Measurements from ENCODE around the gene PTPRZ1.
A peak's percentile ranks its signal among the peaks of the same experiment; 100 is the strongest.

PTPRZ1 gene

GRCh38 chr7:122014697-122015096, 141.7 kb downstream of the PTPRZ1 start:
- in situ Hi-C loops (cut with MboI; ENCODE audit: low sequenced_read_pairs, unreplicated experiment) = no loop called here
- TF ChIP-seq CTCF (IDR thresholded peaks at IDR 0.05; ENCODE audit: borderline replicate concordance, control extremely low read depth, extremely low read depth, insufficient read depth, missing control alignments) = no peak
- no peak for DNase-seq (ENCODE audit: low spot score)

- no peak for TF ChIP-seq CTCF (IDR thresholded peaks at IDR 0.05; ENCODE audit: borderline replicate concordance, control extremely low read depth, extremely low read depth, insufficient read depth, missing control alignments)
- DNase-seq (ENCODE audit: low spot score) = no peak
- in situ Hi-C loops (cut with MboI; ENCODE audit: low sequenced_read_pairs, unreplicated experiment) = no loop called here
Measured at GRCh38 chr7:122018032-122018431, 145.1 kb downstream of the PTPRZ1 start.

- in situ Hi-C loops (cut with MboI; ENCODE audit: low sequenced_read_pairs, unreplicated experiment) = no loop called here
- DNase-seq (ENCODE audit: low spot score) = no peak
- no peak for TF ChIP-seq CTCF (IDR thresholded peaks at IDR 0.05; ENCODE audit: borderline replicate concordance, control extremely low read depth, extremely low read depth, insufficient read depth, missing control alignments)
Measured at GRCh38 chr7:122027058-122027457, 154.1 kb downstream of the PTPRZ1 start.

- no peak for TF ChIP-seq CTCF (IDR thresholded peaks at IDR 0.05; ENCODE audit: borderline replicate concordance, control extremely low read depth, extremely low read depth, insufficient read depth, missing control alignments)
- in situ Hi-C loops (cut with MboI; ENCODE audit: low sequenced_read_pairs, unreplicated experiment) = no loop called here
Measured at GRCh38 chr7:122033641-122034040, 160.7 kb downstream of the PTPRZ1 start.

GRCh38 chr7:122035876-122036275, 162.9 kb downstream of the PTPRZ1 start:
- in situ Hi-C loops (cut with MboI; ENCODE audit: low sequenced_read_pairs, unreplicated experiment) = no loop called here
- DNase-seq (ENCODE audit: low spot score) = no peak
- TF ChIP-seq CTCF (IDR thresholded peaks at IDR 0.05; ENCODE audit: borderline replicate concordance, control extremely low read depth, extremely low read depth, insufficient read depth, missing control alignments) = no peak

More at GRCh38 chr7:122033641-122034040, 160.7 kb downstream of the PTPRZ1 start:
- no peak for DNase-seq (ENCODE audit: low spot score)

GRCh38 chr7:122038134-122038533, 165.2 kb downstream of the PTPRZ1 start:
- in situ Hi-C loops (cut with MboI; ENCODE audit: low sequenced_read_pairs, unreplicated experiment) = no loop called here
- TF ChIP-seq CTCF (IDR thresholded peaks at IDR 0.05; ENCODE audit: borderline replicate concordance, control extremely low read depth, extremely low read depth, insufficient read depth, missing control alignments) = no peak
- DNase-seq (ENCODE audit: low spot score) = no peak

GRCh38 chr7:122038904-122039303, 165.9 kb downstream of the PTPRZ1 start:
- no peak for TF ChIP-seq CTCF (IDR thresholded peaks at IDR 0.05; ENCODE audit: borderline replicate concordance, control extremely low read depth, extremely low read depth, insufficient read depth, missing control alignments)
- in situ Hi-C loops (cut with MboI; ENCODE audit: low sequenced_read_pairs, unreplicated experiment) = no loop called here
- DNase-seq (ENCODE audit: low spot score) = peak; percentile 2

Data from GM13976 (cell line).